WTC11 (cell line): ENCODE data around the gene USP13. TPM values are rescaled to one million over a fixed set of nuclear protein-coding genes. Genes with fewer than 3 reads are reported as not detected.

ENCODE experiments used
- ATAC-seq: fragments of 200-7000 bp; cut with Tn5 transposase; 2 replicates; pipeline ENCODE4 v1.10.0; 2021; ENCODE audit warnings: mild to moderate bottlenecking, moderate library complexity
- CTCF ChIA-PET: fragments of 300-600 bp; sonication (Branson Sonifier 250); formaldehyde crosslinking; loops from one replicate; lab custom pipeline; 2021; ENCODE audit warnings: antibody characterized with exemption; lab: Charles Lee
- POLR2A ChIA-PET: fragments of 350-600 bp; sonication (Branson Sonifier 250); formaldehyde crosslinking; loops from one replicate; lab custom pipeline; 2021; ENCODE audit warnings: antibody characterized with exemption; lab: Charles Lee
- DNase-seq: peaks from one replicate; pipeline ENCODE4 v3.0.0; 2021; ENCODE audit warnings: low spot score
- H3K27ac Mint-ChIP-seq: 2 replicates; pipeline ENCODE4 v1.8.0; 2021; ENCODE audit warnings: mixed read lengths
- H3K27me3 Mint-ChIP-seq: 2 replicates; pipeline ENCODE4 v1.8.0; 2021; ENCODE audit warnings: low read depth, mild to moderate bottlenecking, moderate library complexity, mixed read lengths
- H3K36me3 Mint-ChIP-seq: 2 replicates; pipeline ENCODE4 v1.8.0; 2021; ENCODE audit warnings: mixed read lengths
- H3K4me1 Mint-ChIP-seq: 2 replicates; pipeline ENCODE4 v1.8.0; 2022; ENCODE audit warnings: mixed read lengths
- H3K4me3 Mint-ChIP-seq: 2 replicates; pipeline ENCODE4 v1.8.0; 2021; ENCODE audit warnings: mild to moderate bottlenecking, moderate library complexity, mixed read lengths
- H3K9me3 Mint-ChIP-seq: 2 replicates; pipeline ENCODE4 v1.8.0; 2021; ENCODE audit warnings: mixed read lengths
- CBFB ChIP-seq: sonication (generic); formaldehyde crosslinking; IDR thresholded peaks from 2 replicates; pipeline ENCODE4 v1.8.1; 2022; ENCODE audit warnings: mild to moderate bottlenecking, low read depth, missing genetic modification reagents
- CTCF ChIP-seq: fragments of 200-600 bp; IDR thresholded peaks from 2 replicates; pipeline ENCODE4 v1.8.0; 2022; ENCODE audit warnings: antibody characterized with exemption
- ETV6 ChIP-seq: sonication (generic); formaldehyde crosslinking; IDR thresholded peaks from 2 replicates; pipeline ENCODE4 v1.8.1; 2022; ENCODE audit warnings: mild to moderate bottlenecking, missing genetic modification reagents
- FOXJ3 ChIP-seq: sonication (generic); formaldehyde crosslinking; IDR thresholded peaks from 2 replicates; pipeline ENCODE4 v1.9.0; 2021; ENCODE audit warnings: missing genetic modification reagents, mild to moderate bottlenecking, borderline replicate concordance
- FOXP4 ChIP-seq: sonication (generic); formaldehyde crosslinking; IDR thresholded peaks from 2 replicates; pipeline ENCODE4 v1.8.0; 2022; ENCODE audit warnings: mild to moderate bottlenecking, missing genetic modification reagents
- GTF2I ChIP-seq: fragments of 250-450 bp; sonication (Bioruptor Pico); conservative IDR thresholded peaks from 2 replicates; pipeline ENCODE4 v1.4.0; 2021; ENCODE audit warnings: mild to moderate bottlenecking
- HMGA2 ChIP-seq: fragments of 250-450 bp; sonication (Bioruptor Pico); IDR thresholded peaks from 2 replicates; pipeline ENCODE4 v1.4.0; 2021; ENCODE audit warnings: mild to moderate bottlenecking, moderate library complexity
- JAZF1 ChIP-seq: fragments of 250-450 bp; sonication (Bioruptor Pico); IDR thresholded peaks from 2 replicates; pipeline ENCODE4 v1.9.0; 2021; ENCODE audit warnings: moderate library complexity, mild to moderate bottlenecking, inconsistent platforms
- JUN ChIP-seq: sonication (generic); formaldehyde crosslinking; IDR thresholded peaks from 2 replicates; pipeline ENCODE4 v1.8.0; 2023; ENCODE audit warnings: mild to moderate bottlenecking, missing genetic modification reagents
- MAX ChIP-seq: sonication (generic); formaldehyde crosslinking; IDR thresholded peaks from 2 replicates; pipeline ENCODE4 v1.8.0; 2022; ENCODE audit warnings: mild to moderate bottlenecking, missing genetic modification reagents
- NR2C2 ChIP-seq: sonication (generic); formaldehyde crosslinking; IDR thresholded peaks from 2 replicates; pipeline ENCODE4 v1.8.0; 2022; ENCODE audit warnings: mild to moderate bottlenecking, missing genetic modification reagents
- NR3C1 ChIP-seq: sonication (generic); formaldehyde crosslinking; conservative IDR thresholded peaks from 2 replicates; pipeline ENCODE4 v1.8.1; 2023; ENCODE audit warnings: low read depth, mild to moderate bottlenecking, missing genetic modification reagents
- RORB ChIP-seq: fragments of 250-450 bp; sonication (Bioruptor Pico); IDR thresholded peaks from 2 replicates; pipeline ENCODE4 v1.9.0; 2021; ENCODE audit warnings: mild to moderate bottlenecking
- SMAD4 ChIP-seq: sonication (generic); formaldehyde crosslinking; IDR thresholded peaks from 2 replicates; pipeline ENCODE4 v1.8.0; 2022; ENCODE audit warnings: mild to moderate bottlenecking, missing genetic modification reagents
- SP1 ChIP-seq: sonication (generic); formaldehyde crosslinking; conservative IDR thresholded peaks from 2 replicates; pipeline ENCODE4 v1.8.1; 2022; ENCODE audit warnings: missing genetic modification reagents
- STAT6 ChIP-seq: sonication (generic); formaldehyde crosslinking; conservative IDR thresholded peaks from 2 replicates; pipeline ENCODE4 v1.8.1; 2023; ENCODE audit warnings: mild to moderate bottlenecking, low read depth, missing genetic modification reagents, moderate library complexity
- TEAD1 ChIP-seq: sonication (generic); formaldehyde crosslinking; IDR thresholded peaks from 2 replicates; pipeline ENCODE4 v1.8.0; 2022; ENCODE audit warnings: mild to moderate bottlenecking, missing genetic modification reagents
- ZNF317 ChIP-seq: sonication (generic); formaldehyde crosslinking; IDR thresholded peaks from 2 replicates; pipeline ENCODE4 v1.8.1; 2023; ENCODE audit warnings: low read depth, mild to moderate bottlenecking, moderate library complexity, missing genetic modification reagents, borderline replicate concordance
- ZNF396 ChIP-seq: fragments of 250-450 bp; sonication (Bioruptor Pico); IDR thresholded peaks from 2 replicates; pipeline ENCODE4 v1.8.0; 2021; ENCODE audit warnings: mild to moderate bottlenecking, moderate library complexity, borderline replicate concordance
- ZNF423 ChIP-seq: fragments of 250-450 bp; sonication (Bioruptor Pico); IDR thresholded peaks from 2 replicates; pipeline ENCODE4 v2.1.2; 2022; ENCODE audit warnings: mild to moderate bottlenecking, moderate library complexity
- ZSCAN18 ChIP-seq: fragments of 250-450 bp; sonication (Bioruptor Pico); IDR thresholded peaks from 2 replicates; pipeline ENCODE4 v2.1.2; 2022; ENCODE audit warnings: mild to moderate bottlenecking, moderate library complexity
- total RNA-seq: library from RNA; stranded (reverse); gene quantifications from 3 replicates; pipeline ENCODE4 v1.2.3, GENCODE V29; 2021
- TF ChIP-seq, protein P1 (sequence below): fragments of 250-450 bp; sonication (Bioruptor Pico); IDR thresholded peaks from 2 replicates; pipeline ENCODE4 v1.9.0; 2021; ENCODE audit warnings: mild to moderate bottlenecking
- TF ChIP-seq, protein P2 (sequence below): sonication (generic); formaldehyde crosslinking; IDR thresholded peaks from 2 replicates; pipeline ENCODE4 v1.8.1; 2023; ENCODE audit warnings: mild to moderate bottlenecking, missing genetic modification reagents, moderate library complexity
- TF ChIP-seq, protein P3 (sequence below): sonication (generic); formaldehyde crosslinking; IDR thresholded peaks from 2 replicates; pipeline ENCODE4 v1.8.1; 2022; ENCODE audit warnings: mild to moderate bottlenecking, moderate library complexity, missing genetic modification reagents
- TF ChIP-seq, protein P4 (sequence below): sonication (generic); formaldehyde crosslinking; IDR thresholded peaks from 2 replicates; pipeline ENCODE4 v1.8.1; 2023; ENCODE audit warnings: mild to moderate bottlenecking, missing genetic modification reagents, moderate library complexity

Gene USP13
- total RNA-seq, 1 experiment from 2014 or later, result 26.8 TPM

- ATAC-seq, result peak; percentile 74
- Mint-ChIP-seq H3K27me3 (no peaks in the 10 kb centered on the region), H3K36me3 (no peaks in the 10 kb centered on the region), H3K4me1 (peaks cover 26% of the 10 kb centered on the region), H3K4me3 (no peak overlapping the region), H3K9me3 (no peaks in the 10 kb centered on the region), H3K27ac (no peak overlapping the region)
- TF ChIP-seq SMAD4 (CRISPR knock-in tag) (no peak), ZNF423 (CRISPR knock-in tag) (0 out of 2 replicates have a peak, but pooled peaks have one; percentile 15), TEAD1 (no peak), NR2C2 (no peak), FOXJ3 (no peak), RORB (CRISPR knock-in tag) (no peak), CBFB (CRISPR knock-in tag) (no peak), JUN (CRISPR knock-in tag) (no peak), ZNF317 (CRISPR knock-in tag) (no peak), JAZF1 (CRISPR knock-in tag) (no peak), ETV6 (CRISPR knock-in tag) (no peak), ZSCAN18 (CRISPR knock-in tag) (no peak), STAT6 (CRISPR knock-in tag) (no peak), MAX (CRISPR knock-in tag) (0 out of 2 replicates have a peak, but pooled peaks have one; percentile 22), FOXP4 (CRISPR knock-in tag) (no peak)
- TF ChIP-seq, protein P1, sequence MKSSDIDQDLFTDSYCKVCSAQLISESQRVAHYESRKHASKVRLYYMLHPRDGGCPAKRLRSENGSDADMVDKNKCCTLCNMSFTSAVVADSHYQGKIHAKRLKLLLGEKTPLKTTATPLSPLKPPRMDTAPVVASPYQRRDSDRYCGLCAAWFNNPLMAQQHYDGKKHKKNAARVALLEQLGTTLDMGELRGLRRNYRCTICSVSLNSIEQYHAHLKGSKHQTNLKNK, result no peak
- TF ChIP-seq, protein P2, sequence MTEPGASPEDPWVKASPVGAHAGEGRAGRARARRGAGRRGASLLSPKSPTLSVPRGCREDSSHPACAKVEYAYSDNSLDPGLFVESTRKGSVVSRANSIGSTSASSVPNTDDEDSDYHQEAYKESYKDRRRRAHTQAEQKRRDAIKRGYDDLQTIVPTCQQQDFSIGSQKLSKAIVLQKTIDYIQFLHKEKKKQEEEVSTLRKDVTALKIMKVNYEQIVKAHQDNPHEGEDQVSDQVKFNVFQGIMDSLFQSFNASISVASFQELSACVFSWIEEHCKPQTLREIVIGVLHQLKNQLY (CRISPR knock-in tag), result no peak
- DNase-seq, result peak; percentile 24
- ChIA-PET CTCF (interaction anchor here (1.5 to 1.6 kb wide), 2 partner anchors 17 to 102 kb away, joined by 3 to 10 read pairs; no protein-coding TSS in a partner anchor), POLR2A (interaction anchor here (0.5 kb wide), 1 partner anchor 254 kb away, joined by 4 read pairs; no protein-coding TSS in a partner anchor)
Measured at GRCh38 chr3:179666436-179667035, 13.7 kb downstream of the USP13 start.

- Mint-ChIP-seq H3K4me3 (no peak overlapping the region), H3K36me3 (no peaks in the 10 kb centered on the region), H3K27me3 (no peaks in the 10 kb centered on the region), H3K9me3 (no peaks in the 10 kb centered on the region), H3K4me1 (peaks cover 37% of the 10 kb centered on the region), H3K27ac (0 out of 2 replicates have a peak overlapping the region, but pooled peaks have one; percentile 26)
- CTCF ChIA-PET, result interaction anchor here (1.1 kb wide), 1 partner anchor 19 kb away, joined by 5 read pairs; no protein-coding TSS in a partner anchor
- ATAC-seq (no peak), DNase-seq (no peak)
- POLR2A ChIA-PET, result no interaction called here
- TF ChIP-seq ZNF396 (no peak), SP1 (CRISPR knock-in tag) (no peak), GTF2I (no peak), CTCF (no peak), NR3C1 (CRISPR knock-in tag) (no peak), HMGA2 (CRISPR knock-in tag) (no peak)
- TF ChIP-seq, protein P3, sequence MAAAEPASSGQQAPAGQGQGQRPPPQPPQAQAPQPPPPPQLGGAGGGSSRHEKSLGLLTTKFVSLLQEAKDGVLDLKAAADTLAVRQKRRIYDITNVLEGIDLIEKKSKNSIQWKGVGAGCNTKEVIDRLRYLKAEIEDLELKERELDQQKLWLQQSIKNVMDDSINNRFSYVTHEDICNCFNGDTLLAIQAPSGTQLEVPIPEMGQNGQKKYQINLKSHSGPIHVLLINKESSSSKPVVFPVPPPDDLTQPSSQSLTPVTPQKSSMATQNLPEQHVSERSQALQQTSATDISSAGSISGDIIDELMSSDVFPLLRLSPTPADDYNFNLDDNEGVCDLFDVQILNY (CRISPR knock-in tag), result no peak
- TF ChIP-seq, protein P4, sequence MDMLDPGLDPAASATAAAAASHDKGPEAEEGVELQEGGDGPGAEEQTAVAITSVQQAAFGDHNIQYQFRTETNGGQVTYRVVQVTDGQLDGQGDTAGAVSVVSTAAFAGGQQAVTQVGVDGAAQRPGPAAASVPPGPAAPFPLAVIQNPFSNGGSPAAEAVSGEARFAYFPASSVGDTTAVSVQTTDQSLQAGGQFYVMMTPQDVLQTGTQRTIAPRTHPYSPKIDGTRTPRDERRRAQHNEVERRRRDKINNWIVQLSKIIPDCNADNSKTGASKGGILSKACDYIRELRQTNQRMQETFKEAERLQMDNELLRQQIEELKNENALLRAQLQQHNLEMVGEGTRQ, result no peak
Measured at GRCh38 chr3:179668429-179668828, 15.6 kb downstream of the USP13 start.
